Endothelial cell of umbilical vein (primary cell): ENCODE data around the gene B3GALNT1. TPM values are rescaled to one million over a fixed set of nuclear protein-coding genes. Genes with fewer than 3 reads are reported as not detected.

Experiments
- BruUV-seq: library from RNA; stranded (reverse); fragments of 400-500 nt; replicated peaks from 2 replicates; lab custom pipeline; 2021; lab: Mats Ljungman, UMichigan
- CTCF ChIA-PET: fragments of 300-600, 350-600 bp; sonication (Branson Sonifier 250); formaldehyde crosslinking; loops from one replicate; lab custom pipeline; 2021; ENCODE audit warnings: antibody characterized with exemption, inconsistent platforms; lab: Charles Lee
- POLR2A ChIA-PET: fragments of 300-600, 350-600 bp; sonication (Branson Sonifier 250); formaldehyde crosslinking; loops from one replicate; lab custom pipeline; 2021; ENCODE audit warnings: antibody characterized with exemption, inconsistent platforms; lab: Charles Lee
- DNase-seq: peaks from one replicate; pipeline ENCODE4 v3.0.0-alpha.2; 2011; ENCODE audit warnings: low read depth, low spot score
- FAIRE-seq: peaks from 2 replicates; lab custom pipeline; 2011; peaks lifted over from hg19 to GRCh38; lab: Jason Lieb, UNC
- H2AFZ ChIP-seq: 2 replicates; pipeline ENCODE4 v1.6.0; 2012; ENCODE audit warnings: low read depth, low read length, control low read depth, inconsistent platforms
- H3K27ac ChIP-seq: 2 replicates; pipeline ENCODE4 v1.5.1; 2011; ENCODE audit warnings: low read depth, mild to moderate bottlenecking, control low read depth, low read length, moderate library complexity; ENCODE audit not compliant: insufficient read depth
- H3K27me3 ChIP-seq, 2 experiments: 2 replicates each; pipeline versions ENCODE4 v1.6.0 to v1.6.1; 2011; ENCODE audit warnings: low read length in 2 of 2, mixed read lengths in 1 of 2; ENCODE audit not compliant: control insufficient read depth in 2 of 2, insufficient read depth in 2 of 2
- H3K36me3 ChIP-seq, 2 experiments: 2 replicates in 1 of 2; 3 replicates in 1 of 2; pipeline ENCODE4 v1.5.1; 2011; ENCODE audit warnings: low read length in 2 of 2, mild to moderate bottlenecking in 1 of 2, moderate library complexity in 1 of 2; ENCODE audit not compliant: control insufficient read depth in 2 of 2, insufficient read depth in 2 of 2; ENCODE audit errors: extremely low read depth in 1 of 2
- H3K4me1 ChIP-seq: 3 replicates; pipeline ENCODE4 v1.5.1; 2011; ENCODE audit warnings: mild to moderate bottlenecking, low read length; ENCODE audit not compliant: control insufficient read depth, insufficient read depth; ENCODE audit errors: extremely low read depth
- H3K4me2 ChIP-seq: 2 replicates; pipeline ENCODE4 v1.6.1; 2011; ENCODE audit warnings: low read length, control low read depth, mixed read lengths; ENCODE audit not compliant: insufficient read depth
- H3K4me3 ChIP-seq, 3 experiments: fragments of 200-600 bp in 1 of 3; sonication (generic), shearing (Covaris generic) in 1 of 3; replicated peaks in 1 of 3; 2 replicates each; pipeline ENCODE4 v1.5.1; 2011 to 2016; ENCODE audit warnings: control low read depth in 3 of 3, low read length in 3 of 3, mild to moderate bottlenecking in 2 of 3, inconsistent platforms in 1 of 3, low read depth in 1 of 3, moderate library complexity in 1 of 3; ENCODE audit not compliant: insufficient read depth in 1 of 3
- H3K79me2 ChIP-seq: 2 replicates; pipeline ENCODE4 v1.6.0; 2012; ENCODE audit warnings: low read length, inconsistent platforms; ENCODE audit not compliant: control insufficient read depth, insufficient read depth
- H3K9ac ChIP-seq: replicated peaks from 2 replicates; pipeline ENCODE3; 2011; ENCODE audit warnings: low read length, control low read depth; ENCODE audit not compliant: insufficient read depth; ENCODE audit errors: extremely low read depth
- H3K9me1 ChIP-seq: replicated peaks from 3 replicates; pipeline ENCODE4 v1.6.0; 2011; ENCODE audit warnings: mild to moderate bottlenecking, low read length; ENCODE audit not compliant: control insufficient read depth, insufficient read depth; ENCODE audit errors: extremely low read depth
- H3K9me3 ChIP-seq: replicated peaks from 2 replicates; pipeline ENCODE4 v1.5.1; 2012; ENCODE audit warnings: low read length, inconsistent platforms; ENCODE audit not compliant: control insufficient read depth, insufficient read depth
- H4K20me1 ChIP-seq: replicated peaks from 2 replicates; pipeline ENCODE3; 2011; ENCODE audit warnings: mild to moderate bottlenecking, low read length; ENCODE audit not compliant: control insufficient read depth, insufficient read depth; ENCODE audit errors: extremely low read depth
- EZH2 ChIP-seq: IDR thresholded peaks from 2 replicates; pipeline ENCODE4 v1.6.1; 2012; ENCODE audit warnings: borderline replicate concordance, low read depth, mild to moderate bottlenecking, moderate library complexity, low read length, inconsistent platforms; ENCODE audit not compliant: severe bottlenecking
- FOS ChIP-seq: IDR thresholded peaks from 2 replicates; pipeline ENCODE4 v1.6.1; 2011; ENCODE audit warnings: mild to moderate bottlenecking, low read length, moderate library complexity, borderline replicate concordance; ENCODE audit not compliant: insufficient read depth
- GATA2 ChIP-seq: IDR thresholded peaks from 2 replicates; pipeline ENCODE4 v1.7.0; 2011; ENCODE audit warnings: low read depth, mild to moderate bottlenecking, moderate library complexity, mixed read lengths, low read length; ENCODE audit not compliant: insufficient read length, insufficient read depth
- JUN ChIP-seq: IDR thresholded peaks from 2 replicates; pipeline ENCODE4 v1.6.1; 2011; ENCODE audit warnings: borderline replicate concordance, low read depth; ENCODE audit not compliant: insufficient read length, insufficient read depth
- MYC ChIP-seq: IDR thresholded peaks from one replicate; pipeline ENCODE4 v1.6.1; 2011; ENCODE audit warnings: mild to moderate bottlenecking, low read depth, low read length
- POLR2A ChIP-seq: IDR thresholded peaks from 2 replicates; pipeline ENCODE4 v1.6.1; 2012; ENCODE audit warnings: low read depth, mild to moderate bottlenecking, control low read depth, low read length
- POLR2AphosphoS5 ChIP-seq: IDR thresholded peaks from 2 replicates; pipeline ENCODE4 v1.6.1; 2012; ENCODE audit warnings: low read depth, mild to moderate bottlenecking, control low read depth, low read length, moderate library complexity; ENCODE audit not compliant: insufficient read depth
- dilution Hi-C: fragments of 300-500 bp; cut with MboI; formaldehyde crosslinking; loops from one replicate; pipeline ENCODE4 v1.15.0; 2019; ENCODE audit warnings: low sequenced_read_pairs; ENCODE audit not compliant: extremely low pct_ligation_motif_present
- intact Hi-C: fragments of 100-400 bp; cut with micrococcal nuclease; formaldehyde crosslinking; loops from one replicate; pipeline ENCODE4 v1.10.0; 2022
- polyA plus RNA-seq, 4 experiments: library from polyadenylated mRNA; depleted of rRNA in 3 of 4; stranded (reverse) in 3 of 4; unstranded in 1 of 4; fragments of >200 nt; gene quantifications; 2 replicates each; pipeline versions ENCODE4 v1.2.1 to v1.2.3, GENCODE V29; 2011 to 2012; ENCODE audit warnings: missing spikeins in 1 of 4
- total RNA-seq: library from RNA; stranded (reverse); gene quantifications from 2 replicates; pipeline ENCODE4 v1.2.3, GENCODE V29; 2021
- TF ChIP-seq, protein P1 (sequence below), 2 donors: IDR thresholded peaks; 1 replicate in 1 of 2; 2 replicates in 1 of 2; pipeline ENCODE4 v1.5.1; 2011; ENCODE audit warnings: low read length in 2 of 2, mild to moderate bottlenecking in 2 of 2, moderate library complexity in 2 of 2, control low read depth in 1 of 2, inconsistent platforms in 1 of 2, low read depth in 1 of 2; ENCODE audit not compliant: insufficient read depth in 1 of 2; ENCODE audit errors: extremely low read depth in 1 of 2
- TF ChIP-seq, protein P2 (sequence below): IDR thresholded peaks from 2 replicates; pipeline ENCODE4 v1.6.1; 2011; ENCODE audit not compliant: insufficient read depth, insufficient read length

The B3GALNT1 gene
- total and polyA plus RNA-seq, 2 donors (not counting 3 experiments of a cell fraction or from before 2014, with no cell fraction given): 19.4 to 29.4 TPM

DNA sequence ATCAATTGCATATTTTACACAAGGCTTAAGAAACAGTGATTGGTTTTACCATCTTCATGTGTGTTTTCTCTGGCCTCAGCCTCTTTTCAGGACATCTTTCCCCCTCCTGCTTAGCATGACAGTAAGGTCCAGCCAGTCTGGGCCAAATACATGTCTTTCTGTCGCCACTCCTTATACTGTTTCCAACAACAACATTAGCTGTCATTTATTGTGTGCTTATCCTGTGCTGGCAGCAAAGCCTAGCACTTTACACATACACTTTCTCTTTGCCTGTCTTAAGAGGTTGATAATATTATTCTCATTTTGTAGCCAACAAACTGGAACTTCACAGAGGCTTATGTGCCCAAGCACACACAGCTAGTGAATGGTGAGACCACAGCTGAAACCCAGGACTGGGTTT is 37.8 kb downstream of the B3GALNT1 start:
- no TSS peak for BruUV-seq
- intact Hi-C loops: no loop called here
- TF ChIP-seq POLR2AphosphoS5: no peak
- no peak for TF ChIP-seq JUN
- TF ChIP-seq MYC: no peak
- no peak for TF ChIP-seq FOS
- no peak for TF ChIP-seq EZH2
- TF ChIP-seq, protein P1, sequence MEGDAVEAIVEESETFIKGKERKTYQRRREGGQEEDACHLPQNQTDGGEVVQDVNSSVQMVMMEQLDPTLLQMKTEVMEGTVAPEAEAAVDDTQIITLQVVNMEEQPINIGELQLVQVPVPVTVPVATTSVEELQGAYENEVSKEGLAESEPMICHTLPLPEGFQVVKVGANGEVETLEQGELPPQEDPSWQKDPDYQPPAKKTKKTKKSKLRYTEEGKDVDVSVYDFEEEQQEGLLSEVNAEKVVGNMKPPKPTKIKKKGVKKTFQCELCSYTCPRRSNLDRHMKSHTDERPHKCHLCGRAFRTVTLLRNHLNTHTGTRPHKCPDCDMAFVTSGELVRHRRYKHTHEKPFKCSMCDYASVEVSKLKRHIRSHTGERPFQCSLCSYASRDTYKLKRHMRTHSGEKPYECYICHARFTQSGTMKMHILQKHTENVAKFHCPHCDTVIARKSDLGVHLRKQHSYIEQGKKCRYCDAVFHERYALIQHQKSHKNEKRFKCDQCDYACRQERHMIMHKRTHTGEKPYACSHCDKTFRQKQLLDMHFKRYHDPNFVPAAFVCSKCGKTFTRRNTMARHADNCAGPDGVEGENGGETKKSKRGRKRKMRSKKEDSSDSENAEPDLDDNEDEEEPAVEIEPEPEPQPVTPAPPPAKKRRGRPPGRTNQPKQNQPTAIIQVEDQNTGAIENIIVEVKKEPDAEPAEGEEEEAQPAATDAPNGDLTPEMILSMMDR (IDR thresholded peaks at IDR 0.05; ENCODE audit: extremely low read depth in 1 of 2, insufficient read depth in 1 of 2, low read depth in 1 of 2, low read length in 2 of 2): no peak
- TF ChIP-seq GATA2: no peak
- no peak for TF ChIP-seq POLR2A
- TF ChIP-seq, protein P2, sequence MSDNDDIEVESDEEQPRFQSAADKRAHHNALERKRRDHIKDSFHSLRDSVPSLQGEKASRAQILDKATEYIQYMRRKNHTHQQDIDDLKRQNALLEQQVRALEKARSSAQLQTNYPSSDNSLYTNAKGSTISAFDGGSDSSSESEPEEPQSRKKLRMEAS: no peak
- dilution Hi-C loops: no loop called here
- POLR2A ChIA-PET: no interaction called here
- H4K20me1 ChIP-seq: no peaks in the 10 kb centered on the region
- peaks cover 29% of the 10 kb centered on the region for H3K4me1 ChIP-seq
- H3K9me1 ChIP-seq: no peaks in the 10 kb centered on the region
- H2AFZ ChIP-seq: no peak overlapping the region
- H3K27ac ChIP-seq: no peak overlapping the region
- H3K9ac ChIP-seq: no peak overlapping the region
- CTCF ChIA-PET: interaction anchor here (1.0 kb wide), 1 partner anchor 11 kb away, joined by 3 read pairs; no protein-coding TSS in a partner anchor
- H3K79me2 ChIP-seq: no peaks in the 10 kb centered on the region
- no peaks in the 10 kb centered on the region for H3K27me3 ChIP-seq
- no peak overlapping the region for H3K4me2 ChIP-seq
- no peaks in the 10 kb centered on the region for H3K9me3 ChIP-seq
- no peak overlapping the region for H3K4me3 ChIP-seq
- DNase-seq (peak; percentile 13), FAIRE-seq (no peak)
- H3K36me3 ChIP-seq: no peaks in the 10 kb centered on the region
